ENCODE results near the gene PTPRE. TPM values are rescaled to one million over a fixed set of nuclear protein-coding genes. Genes with fewer than 3 reads are reported as not detected.

Gene PTPRE
- polyA plus RNA-seq, 1 donor (not counting 4 experiments of a cell fraction or from before 2014, with no cell fraction given): 15.1 TPM

- H3K9me3 ChIP-seq (ENCODE audit: control insufficient read depth, low read depth, low read length): no peaks in the 10 kb centered on the region
- no peak for TF ChIP-seq EZH2 (IDR thresholded peaks at IDR 0.05; ENCODE audit: low read length)
- no peak for TF ChIP-seq CTCF (optimal IDR thresholded peaks at IDR 0.05 in 1 of 3, IDR thresholded peaks at IDR 0.05 in 1 of 3, conservative IDR thresholded peaks at IDR 0.05 in 1 of 3; ENCODE audit: extremely low read depth in 1 of 3, insufficient read depth in 2 of 3, low read length in 3 of 3)
- no peak overlapping the region for H3K4me3 ChIP-seq (ENCODE audit: control insufficient read depth in 2 of 3, extremely low read depth in 1 of 3, insufficient read depth in 2 of 3, low read depth in 1 of 3, low read length in 3 of 3)
- H3K36me3 ChIP-seq (ENCODE audit: control insufficient read depth in 2 of 2, extremely low read depth in 1 of 2, insufficient read depth in 2 of 2, low read length in 2 of 2): no peaks in the 10 kb centered on the region
- H3K27me3 ChIP-seq (ENCODE audit: control insufficient read depth, extremely low read depth, insufficient read depth, low read length): no peaks in the 10 kb centered on the region
- peaks cover 4% of the 10 kb centered on the region for H3K9me1 ChIP-seq (ENCODE audit: control insufficient read depth, extremely low read depth, insufficient read depth, low read length)
- H3K79me2 ChIP-seq (ENCODE audit: control insufficient read depth, insufficient read depth, low read length): no peaks in the 10 kb centered on the region
- dilution Hi-C loops (cut with MboI; ENCODE audit: extremely low pct_ligation_motif_present, low sequenced_read_pairs): no loop called here
- no peak overlapping the region for H3K4me2 ChIP-seq (ENCODE audit: control insufficient read depth, extremely low read depth, insufficient read depth, low read depth, low read length)
- no peak for FAIRE-seq
- peaks cover 4% of the 10 kb centered on the region for H3K4me1 ChIP-seq (ENCODE audit: control insufficient read depth, extremely low read depth, insufficient read depth, low read length)
- DNase-seq (ENCODE audit: low read depth, low spot score): no peak
- H4K20me1 ChIP-seq (ENCODE audit: control insufficient read depth, extremely low read depth, insufficient read depth, low read length): no peaks in the 10 kb centered on the region
- no peak overlapping the region for H3K9ac ChIP-seq (ENCODE audit: control insufficient read depth, extremely low read depth, insufficient read depth, low read length)
- no peak overlapping the region for H3K27ac ChIP-seq (ENCODE audit: control insufficient read depth, insufficient read depth, low read length)
- H2AFZ ChIP-seq (ENCODE audit: control insufficient read depth, low read length): no peak overlapping the region
Measured at GRCh38 chr10:127933271-127933670, 26.4 kb downstream of the PTPRE start.

GRCh38 chr10:127934383-127934782 is 27.5 kb downstream of the PTPRE start:
- H3K27ac ChIP-seq (ENCODE audit: control insufficient read depth, insufficient read depth, low read length): no peak overlapping the region
- no peak overlapping the region for H3K4me2 ChIP-seq (ENCODE audit: control insufficient read depth, extremely low read depth, insufficient read depth, low read depth, low read length)
- no peak for DNase-seq (ENCODE audit: low read depth, low spot score)
- dilution Hi-C loops (cut with MboI; ENCODE audit: extremely low pct_ligation_motif_present, low sequenced_read_pairs): no loop called here
- H3K79me2 ChIP-seq (ENCODE audit: control insufficient read depth, insufficient read depth, low read length): no peaks in the 10 kb centered on the region
- H2AFZ ChIP-seq (ENCODE audit: control insufficient read depth, low read length): no peak overlapping the region
- no peaks in the 10 kb centered on the region for H4K20me1 ChIP-seq (ENCODE audit: control insufficient read depth, extremely low read depth, insufficient read depth, low read length)
- H3K4me3 ChIP-seq (ENCODE audit: control insufficient read depth in 2 of 3, extremely low read depth in 1 of 3, insufficient read depth in 2 of 3, low read depth in 1 of 3, low read length in 3 of 3): no peak overlapping the region
- no peaks in the 10 kb centered on the region for H3K27me3 ChIP-seq (ENCODE audit: control insufficient read depth, extremely low read depth, insufficient read depth, low read length)
- no peaks in the 10 kb centered on the region for H3K36me3 ChIP-seq (ENCODE audit: control insufficient read depth in 2 of 2, extremely low read depth in 1 of 2, insufficient read depth in 2 of 2, low read length in 2 of 2)
- TF ChIP-seq EZH2 (IDR thresholded peaks at IDR 0.05; ENCODE audit: low read length): no peak
- no peak for TF ChIP-seq CTCF (optimal IDR thresholded peaks at IDR 0.05 in 1 of 3, IDR thresholded peaks at IDR 0.05 in 1 of 3, conservative IDR thresholded peaks at IDR 0.05 in 1 of 3; ENCODE audit: extremely low read depth in 1 of 3, insufficient read depth in 2 of 3, low read length in 3 of 3)
- peaks cover 4% of the 10 kb centered on the region for H3K4me1 ChIP-seq (ENCODE audit: control insufficient read depth, extremely low read depth, insufficient read depth, low read length)
- peaks cover 4% of the 10 kb centered on the region for H3K9me1 ChIP-seq (ENCODE audit: control insufficient read depth, extremely low read depth, insufficient read depth, low read length)
- H3K9ac ChIP-seq (ENCODE audit: control insufficient read depth, extremely low read depth, insufficient read depth, low read length): no peak overlapping the region
- no peaks in the 10 kb centered on the region for H3K9me3 ChIP-seq (ENCODE audit: control insufficient read depth, low read depth, low read length)
- FAIRE-seq: no peak

Measured in keratinocyte (primary cell).